ENCODE results near the gene RANGAP1.

The RANGAP1 gene, protein sequence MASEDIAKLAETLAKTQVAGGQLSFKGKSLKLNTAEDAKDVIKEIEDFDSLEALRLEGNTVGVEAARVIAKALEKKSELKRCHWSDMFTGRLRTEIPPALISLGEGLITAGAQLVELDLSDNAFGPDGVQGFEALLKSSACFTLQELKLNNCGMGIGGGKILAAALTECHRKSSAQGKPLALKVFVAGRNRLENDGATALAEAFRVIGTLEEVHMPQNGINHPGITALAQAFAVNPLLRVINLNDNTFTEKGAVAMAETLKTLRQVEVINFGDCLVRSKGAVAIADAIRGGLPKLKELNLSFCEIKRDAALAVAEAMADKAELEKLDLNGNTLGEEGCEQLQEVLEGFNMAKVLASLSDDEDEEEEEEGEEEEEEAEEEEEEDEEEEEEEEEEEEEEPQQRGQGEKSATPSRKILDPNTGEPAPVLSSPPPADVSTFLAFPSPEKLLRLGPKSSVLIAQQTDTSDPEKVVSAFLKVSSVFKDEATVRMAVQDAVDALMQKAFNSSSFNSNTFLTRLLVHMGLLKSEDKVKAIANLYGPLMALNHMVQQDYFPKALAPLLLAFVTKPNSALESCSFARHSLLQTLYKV

GRCh38 chr22:41285820-41286638 lies at the start of gene RANGAP1:
Gene RANGAP1, minus strand, starts transcription at chr22:41286187. Its CDS starts 5,143 bp downstream, at chr22:41281044.
- peak; percentile 96 for DNase-seq (ENCODE audit: low read depth)

DNA sequence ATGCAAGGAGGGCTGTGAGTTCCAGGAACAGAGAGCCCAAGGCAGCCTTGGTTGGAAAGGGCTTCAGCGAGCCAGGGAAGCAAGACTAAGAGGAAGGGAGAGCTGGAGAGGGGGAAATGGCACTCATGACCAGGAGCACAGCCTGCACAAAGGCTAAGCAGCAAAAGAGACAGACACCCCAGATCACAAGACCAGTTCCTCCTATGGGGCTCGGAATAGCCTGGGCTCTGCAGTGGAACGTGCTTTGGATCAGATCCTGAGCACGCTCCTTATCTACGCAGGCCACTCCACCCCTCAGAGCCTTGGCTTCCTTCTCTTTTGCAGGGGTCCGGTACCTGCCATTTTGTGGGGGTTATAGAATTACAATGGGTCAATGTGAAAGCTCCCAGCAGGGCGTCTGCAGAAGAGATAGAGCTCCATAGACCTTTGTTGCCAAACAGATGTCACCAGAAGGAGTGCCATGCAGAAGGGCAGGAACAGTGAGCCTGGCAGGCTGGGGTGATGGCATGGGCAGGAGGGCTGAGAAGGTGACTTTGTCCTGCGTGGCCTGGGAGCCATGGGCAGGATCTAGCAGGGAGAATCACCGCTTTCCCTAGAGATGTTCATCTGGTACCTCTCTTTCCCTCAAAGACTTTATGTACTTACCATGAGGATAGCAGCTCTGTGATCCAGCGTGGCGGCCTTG lies 49.1 kb upstream of the RANGAP1 start:
- DNase-seq (ENCODE audit: low read depth), result no peak

GRCh38 chr22:41334215-41334614 lies 48.2 kb upstream of the RANGAP1 start:
- DNase-seq (ENCODE audit: low read depth), result no peak

- no peak for DNase-seq (ENCODE audit: low read depth)
Observed at GRCh38 chr22:41333806-41334205, 47.8 kb upstream of the RANGAP1 start.

DNA sequence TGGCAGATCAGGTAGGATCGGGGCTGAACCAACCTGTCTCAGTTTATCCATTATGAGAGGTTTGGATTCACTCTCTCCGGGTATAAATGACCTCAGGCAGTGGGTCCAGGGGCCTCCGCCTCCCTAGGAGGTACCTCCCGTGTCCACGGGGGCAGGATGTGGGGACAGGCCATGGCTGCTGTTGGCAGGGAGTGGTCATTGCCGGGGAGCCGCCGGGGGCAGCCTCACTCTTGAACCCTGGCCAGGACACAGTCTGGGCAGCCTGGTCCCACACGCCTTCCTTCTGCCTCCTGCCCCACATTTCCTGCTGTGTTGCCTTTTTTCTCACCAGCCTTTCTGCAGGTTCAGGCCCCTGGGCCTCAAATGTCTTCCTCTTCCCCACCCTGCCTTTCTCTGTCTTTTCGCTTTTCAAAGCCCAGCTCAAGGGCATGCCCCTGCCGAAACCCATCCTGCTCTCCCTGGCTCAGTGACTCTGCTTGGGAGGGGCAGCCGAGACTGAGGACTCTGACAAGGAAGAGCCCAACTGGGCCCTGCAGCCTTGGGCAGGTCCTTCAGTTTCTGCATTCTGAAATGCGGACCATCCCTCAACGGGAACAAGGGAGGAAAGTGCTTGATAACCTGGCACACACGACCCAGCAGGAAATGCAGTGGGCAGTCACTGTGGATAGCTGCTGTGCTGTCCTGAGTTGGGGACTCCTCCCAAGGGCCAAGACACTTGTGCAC lies 46.4 kb upstream of the RANGAP1 start:
- DNase-seq (ENCODE audit: low read depth), result no peak

DNA sequence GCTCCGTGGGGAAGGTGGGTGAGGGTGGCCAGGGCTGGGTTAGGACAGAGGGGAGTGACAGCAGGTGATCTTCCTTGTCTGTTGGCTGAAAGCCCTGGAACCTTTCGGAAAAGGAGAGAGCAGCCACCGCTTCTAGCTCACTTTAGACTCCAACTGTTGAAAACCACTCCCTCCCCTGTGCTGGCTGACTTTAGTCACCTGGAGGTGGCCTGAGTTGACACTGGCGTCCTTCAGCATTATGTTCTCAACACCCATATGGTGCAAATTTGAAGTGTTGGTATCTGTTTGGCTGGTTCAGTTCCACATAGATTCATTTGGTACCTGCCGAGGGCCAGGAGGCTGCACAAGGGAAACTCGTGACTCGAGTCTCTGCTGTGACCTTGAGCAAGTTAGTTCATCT lies 44.2 kb upstream of the RANGAP1 start:
- DNase-seq (ENCODE audit: low read depth), result no peak

GRCh38 chr22:41327124-41327523 lies 41.1 kb upstream of the RANGAP1 start:
- no peak for DNase-seq (ENCODE audit: low read depth)

GRCh38 chr22:41324821-41325528 lies 39.0 kb upstream of the RANGAP1 start:
- DNase-seq (ENCODE audit: low read depth), result no peak

DNA sequence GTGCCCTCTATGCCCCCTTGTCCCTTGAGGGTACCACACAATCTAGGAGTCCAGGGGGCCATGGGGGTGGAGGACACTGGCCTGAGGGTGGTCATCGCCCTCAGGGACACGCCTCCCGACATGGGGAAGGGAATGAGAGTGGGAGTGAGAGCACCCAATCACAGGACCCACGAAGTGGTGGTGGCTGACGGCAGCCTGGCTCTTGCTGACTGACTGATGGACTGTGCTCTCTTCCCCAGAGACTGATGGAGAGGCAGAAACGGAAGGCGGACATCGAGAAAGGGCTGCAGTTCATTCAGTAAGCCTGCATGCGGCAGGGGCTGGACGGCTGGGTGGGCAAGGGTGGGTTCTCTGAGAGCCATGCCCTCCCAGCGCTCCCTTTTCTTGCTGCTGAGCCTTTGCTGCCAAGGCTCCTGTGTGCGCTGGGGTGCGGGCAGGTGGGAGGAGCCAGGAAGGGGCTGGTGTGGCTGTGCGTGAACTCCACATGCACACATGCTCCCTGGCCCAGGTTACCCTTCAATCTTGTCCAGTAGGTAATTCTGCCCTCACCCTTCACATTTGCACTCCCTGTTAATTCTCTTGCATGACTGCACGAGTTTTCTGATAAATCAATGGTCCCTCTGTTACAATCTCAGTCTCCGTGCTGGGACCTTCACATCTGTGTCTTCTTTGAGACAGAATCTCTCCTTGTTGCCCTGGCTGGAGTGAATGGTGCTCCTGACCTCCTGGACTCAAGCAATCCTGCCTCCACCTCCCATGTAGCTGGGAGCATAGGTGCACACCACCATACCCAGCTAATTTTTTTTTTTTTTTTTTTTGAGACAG lies 34.6 kb upstream of the RANGAP1 start:
- no peak for DNase-seq (ENCODE audit: low read depth)

DNA sequence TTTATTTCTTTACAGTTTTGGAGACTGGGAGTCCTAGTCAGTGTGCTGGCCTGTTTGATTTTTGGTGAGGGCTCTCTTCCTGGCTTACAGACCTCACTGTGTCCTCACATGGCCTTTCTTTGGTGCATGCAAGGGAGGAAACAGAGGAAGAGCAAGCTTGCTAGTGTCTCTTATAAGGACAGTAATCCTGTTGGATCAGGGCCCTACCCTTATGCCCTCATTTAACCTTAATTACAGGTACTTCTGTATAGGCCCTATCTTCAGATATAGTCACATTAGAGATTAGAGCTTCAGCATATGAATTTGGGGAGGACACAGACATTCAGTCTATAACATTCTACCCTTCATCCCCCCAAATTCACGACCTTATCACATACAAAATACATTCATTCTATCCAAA lies 29.6 kb upstream of the RANGAP1 start:
- DNase-seq (ENCODE audit: low read depth), result no peak

DNA sequence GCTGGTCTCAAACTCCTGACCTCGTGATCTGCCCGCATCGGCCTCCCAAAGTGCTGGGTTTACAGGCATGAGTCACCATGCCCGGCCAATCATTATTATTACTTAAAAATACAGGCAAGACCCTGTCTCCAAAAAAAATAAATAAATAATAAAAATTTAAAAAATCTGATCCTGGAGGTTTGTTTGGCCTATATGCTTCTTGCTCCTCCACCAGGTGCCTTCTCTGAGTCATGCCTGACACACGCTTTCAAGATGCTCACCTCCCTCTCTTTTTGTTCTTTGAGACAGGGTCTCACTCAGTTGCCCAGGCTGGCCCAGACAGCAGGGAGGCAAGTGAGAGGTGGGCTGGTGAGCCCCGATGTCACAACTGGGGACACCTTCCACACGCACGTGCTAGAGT lies 28.8 kb upstream of the RANGAP1 start:
- DNase-seq (ENCODE audit: low read depth), result no peak

DNA sequence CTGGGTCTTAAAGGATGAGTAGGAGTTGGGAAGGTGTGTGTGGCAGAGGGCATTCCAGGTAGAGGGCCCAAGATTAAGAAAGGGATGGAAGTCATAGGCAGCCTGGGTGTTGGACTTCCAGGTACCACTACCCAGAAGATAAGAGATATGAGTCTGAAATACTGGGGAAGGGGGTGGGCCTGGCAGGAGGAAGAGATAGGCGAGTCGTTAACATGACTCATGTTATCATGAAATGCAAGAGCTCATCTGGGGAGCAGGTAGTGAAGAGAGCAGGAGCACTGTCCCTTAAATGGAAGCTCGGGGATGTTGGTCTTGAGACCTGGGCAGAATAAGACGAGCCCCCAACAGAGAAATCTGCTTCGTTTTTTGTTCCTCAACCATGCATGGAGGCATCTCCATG lies 25.5 kb upstream of the RANGAP1 start:
- no peak for DNase-seq (ENCODE audit: low read depth)

DNA sequence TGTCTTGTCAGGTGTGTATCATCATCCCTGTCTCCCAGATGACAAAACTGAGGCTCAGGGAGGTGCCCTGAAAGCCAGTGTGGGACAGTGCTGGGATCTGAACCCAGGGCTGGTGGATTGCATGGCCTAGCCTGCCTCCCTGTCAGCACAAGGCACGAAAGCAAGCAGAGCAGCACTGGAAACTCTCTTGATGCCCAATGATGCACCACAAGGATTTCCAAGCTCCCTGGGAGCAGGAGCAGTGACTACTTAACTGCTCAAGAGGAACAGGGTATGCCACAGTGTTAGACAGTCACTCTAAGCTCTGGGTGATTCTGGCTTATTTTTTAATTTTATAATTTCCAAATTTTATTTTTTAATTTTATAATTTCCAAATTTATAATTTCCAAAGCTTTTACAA lies 24.3 kb upstream of the RANGAP1 start:
- no peak for DNase-seq (ENCODE audit: low read depth)

GRCh38 chr22:41308544-41308947 lies 22.6 kb upstream of the RANGAP1 start:
- DNase-seq (ENCODE audit: low read depth), result no peak

DNA sequence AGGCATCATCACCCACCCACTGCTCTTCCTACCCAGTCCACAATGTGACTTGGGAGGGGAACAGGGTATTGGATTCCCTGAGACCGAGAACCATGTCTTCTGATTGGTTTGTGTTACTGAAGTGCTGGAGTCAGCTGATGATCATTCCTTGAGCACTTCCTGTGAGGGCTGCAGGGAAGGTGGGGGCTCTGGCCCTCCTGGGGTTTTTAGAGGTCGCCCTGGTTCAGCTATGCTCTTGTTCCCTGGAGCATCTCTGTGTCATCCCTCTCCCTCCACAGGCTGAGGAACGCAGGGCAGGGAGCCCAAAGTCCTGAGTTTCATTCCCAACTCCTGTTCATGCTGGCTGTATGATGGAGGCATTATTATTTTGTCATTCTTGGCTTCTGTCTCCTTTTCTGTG lies 22.1 kb upstream of the RANGAP1 start:
- DNase-seq (ENCODE audit: low read depth), result no peak

DNA sequence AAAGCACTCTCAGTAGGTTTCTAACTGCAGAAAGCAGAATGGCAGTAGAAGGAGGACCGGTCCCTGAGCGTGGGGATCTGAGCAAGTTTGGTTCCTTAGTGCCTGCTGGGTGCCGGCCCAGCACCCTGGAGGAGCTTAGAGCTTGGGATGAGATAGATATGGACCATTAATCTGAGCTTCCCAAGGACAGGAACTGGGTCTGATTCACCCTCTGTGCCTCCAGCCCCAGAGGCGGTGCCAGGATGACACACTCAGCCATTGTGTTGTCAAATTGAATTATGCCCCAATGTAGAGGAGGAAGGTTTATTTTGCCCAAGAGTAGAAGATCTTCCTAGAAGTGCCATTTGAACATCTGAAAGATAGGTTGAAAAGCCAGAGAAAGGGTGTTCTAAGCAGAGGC lies 19.7 kb upstream of the RANGAP1 start:
- DNase-seq (ENCODE audit: low read depth), result no peak

GRCh38 chr22:41302811-41303210 lies 16.8 kb upstream of the RANGAP1 start:
- DNase-seq (ENCODE audit: low read depth), result no peak

DNA sequence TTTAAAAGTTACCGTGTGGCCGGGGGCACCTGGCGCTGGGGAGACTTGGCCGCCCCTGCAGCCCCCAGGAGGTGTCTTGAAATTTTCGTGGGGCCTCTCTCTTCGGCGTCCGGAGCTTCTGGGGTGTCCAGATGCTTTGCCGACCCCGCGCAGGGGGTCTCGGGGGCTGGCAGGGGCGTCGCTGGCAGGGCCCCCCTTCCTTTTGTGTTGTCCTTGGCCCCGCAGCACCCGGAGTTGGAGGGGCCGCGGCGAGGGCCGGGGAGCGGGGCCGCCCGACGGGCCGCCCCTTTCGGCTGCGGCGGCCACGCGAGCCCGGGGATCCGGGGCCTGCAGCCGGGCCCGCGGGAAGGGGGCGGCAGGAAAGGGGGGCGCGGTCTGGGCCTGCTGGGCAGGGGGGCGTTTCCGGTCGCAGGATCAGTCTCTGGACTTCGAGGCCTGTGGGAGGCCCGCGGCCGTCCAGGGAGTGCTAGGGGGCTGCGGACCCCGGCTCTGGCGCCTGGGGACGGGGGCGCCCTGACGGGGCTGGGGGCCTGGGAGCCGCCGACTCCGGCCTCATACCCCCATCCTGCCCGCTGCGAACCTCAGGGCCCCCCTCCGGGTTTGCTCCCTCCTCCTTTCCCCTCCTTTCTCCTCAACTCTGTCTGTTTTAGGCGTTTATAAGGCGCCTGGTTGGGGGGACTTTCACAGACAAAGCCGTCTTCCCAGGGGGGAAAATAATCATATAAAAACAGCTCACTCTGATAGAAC lies 16.2 kb upstream of the RANGAP1 start:
- DNase-seq (ENCODE audit: low read depth), result no peak
